ENCODE measurements around the gene TOP1. TPM values are rescaled to one million over a fixed set of nuclear protein-coding genes. Genes with fewer than 3 reads are reported as not detected.

Gene TOP1
- total RNA-seq, 1 donor from 2014 or later = 102 TPM

Small RNA genes within 50 kb of the gene (microRNA-seq; reads per million reads assigned to microRNA genes)
- 4.1 reads per million for gene MIR6871

Other genes with a start within 250 kb of the TOP1 start
- 297 and 320 TPM in 2 replicates for gene PLCG1, start 108.7 kb downstream of the TOP1 start, total RNA-seq

All from neural crest cell (in vitro differentiated cells).